ENCODE measurements around the gene SLC37A2.
A peak's percentile ranks its signal among the peaks of the same experiment; 100 is the strongest.

- TF ChIP-seq CTCF (IDR thresholded peaks at IDR 0.05; ENCODE audit: low read length) = peak; percentile 56
- TF ChIP-seq EZH2 (IDR thresholded peaks at IDR 0.05; ENCODE audit: borderline replicate concordance, low read length) = no peak
These were observed 28.3 kb downstream of the SLC37A2 start for GRCh38 chr11:125091247-125091876.

Measured in OCI-LY1 (cell line).